ENCODE measurements around the gene TRMT2A. TPM values are rescaled to one million over a fixed set of nuclear protein-coding genes. Genes with fewer than 3 reads are reported as not detected.

The TRMT2A gene
- total and polyA plus RNA-seq, 2 of the 8 experiments (the other 6 are each of a cell fraction or from before 2014, with no cell fraction given) = 44.9 to 50.3 TPM

DNA sequence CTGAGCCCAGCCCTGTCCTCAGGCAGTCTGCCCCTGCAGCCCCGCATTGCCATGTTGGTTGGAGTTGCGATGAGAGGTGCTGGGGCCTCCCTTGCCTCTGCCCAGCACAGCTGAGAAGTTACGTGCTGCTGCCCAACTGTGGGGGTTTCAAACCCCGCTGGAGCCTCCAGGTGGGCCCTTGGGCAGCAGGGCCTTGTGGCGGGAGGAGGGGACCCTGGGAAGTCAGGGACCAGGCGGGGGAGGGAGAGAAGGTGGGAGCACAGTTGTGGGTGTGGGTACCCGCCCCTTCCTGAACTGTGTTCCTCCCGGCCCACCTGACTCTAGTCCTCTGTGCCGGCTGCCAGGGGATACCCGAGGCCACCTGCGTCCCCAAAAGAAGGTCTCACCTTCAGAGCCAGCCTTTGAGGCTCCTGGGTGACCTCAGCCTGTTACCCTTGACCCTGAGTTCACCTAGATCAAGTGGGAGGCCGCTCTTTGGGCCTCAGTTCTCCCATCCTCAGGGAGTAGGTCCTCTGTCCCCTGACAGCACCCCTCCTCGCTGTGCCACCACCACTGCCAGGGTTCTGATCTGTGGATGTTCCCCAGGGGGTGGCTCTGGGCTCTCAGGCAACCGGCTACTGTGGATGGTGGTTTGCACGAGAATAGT lies 41.5 kb upstream of the TRMT2A start (continued):
- no peak for TF ChIP-seq GTF2F1 (IDR thresholded peaks at IDR 0.05; ENCODE audit: borderline replicate concordance, low read depth, low read length)
- TF ChIP-seq BRCA1 (IDR thresholded peaks at IDR 0.05; ENCODE audit: low read depth, low read length) = no peak
- TF ChIP-seq SP1 (IDR thresholded peaks at IDR 0.05; ENCODE audit: low read depth, low read length) = no peak
- TF ChIP-seq, protein P1, sequence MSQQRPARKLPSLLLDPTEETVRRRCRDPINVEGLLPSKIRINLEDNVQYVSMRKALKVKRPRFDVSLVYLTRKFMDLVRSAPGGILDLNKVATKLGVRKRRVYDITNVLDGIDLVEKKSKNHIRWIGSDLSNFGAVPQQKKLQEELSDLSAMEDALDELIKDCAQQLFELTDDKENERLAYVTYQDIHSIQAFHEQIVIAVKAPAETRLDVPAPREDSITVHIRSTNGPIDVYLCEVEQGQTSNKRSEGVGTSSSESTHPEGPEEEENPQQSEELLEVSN (IDR thresholded peaks at IDR 0.05) = no peak
- TF ChIP-seq, protein P2, sequence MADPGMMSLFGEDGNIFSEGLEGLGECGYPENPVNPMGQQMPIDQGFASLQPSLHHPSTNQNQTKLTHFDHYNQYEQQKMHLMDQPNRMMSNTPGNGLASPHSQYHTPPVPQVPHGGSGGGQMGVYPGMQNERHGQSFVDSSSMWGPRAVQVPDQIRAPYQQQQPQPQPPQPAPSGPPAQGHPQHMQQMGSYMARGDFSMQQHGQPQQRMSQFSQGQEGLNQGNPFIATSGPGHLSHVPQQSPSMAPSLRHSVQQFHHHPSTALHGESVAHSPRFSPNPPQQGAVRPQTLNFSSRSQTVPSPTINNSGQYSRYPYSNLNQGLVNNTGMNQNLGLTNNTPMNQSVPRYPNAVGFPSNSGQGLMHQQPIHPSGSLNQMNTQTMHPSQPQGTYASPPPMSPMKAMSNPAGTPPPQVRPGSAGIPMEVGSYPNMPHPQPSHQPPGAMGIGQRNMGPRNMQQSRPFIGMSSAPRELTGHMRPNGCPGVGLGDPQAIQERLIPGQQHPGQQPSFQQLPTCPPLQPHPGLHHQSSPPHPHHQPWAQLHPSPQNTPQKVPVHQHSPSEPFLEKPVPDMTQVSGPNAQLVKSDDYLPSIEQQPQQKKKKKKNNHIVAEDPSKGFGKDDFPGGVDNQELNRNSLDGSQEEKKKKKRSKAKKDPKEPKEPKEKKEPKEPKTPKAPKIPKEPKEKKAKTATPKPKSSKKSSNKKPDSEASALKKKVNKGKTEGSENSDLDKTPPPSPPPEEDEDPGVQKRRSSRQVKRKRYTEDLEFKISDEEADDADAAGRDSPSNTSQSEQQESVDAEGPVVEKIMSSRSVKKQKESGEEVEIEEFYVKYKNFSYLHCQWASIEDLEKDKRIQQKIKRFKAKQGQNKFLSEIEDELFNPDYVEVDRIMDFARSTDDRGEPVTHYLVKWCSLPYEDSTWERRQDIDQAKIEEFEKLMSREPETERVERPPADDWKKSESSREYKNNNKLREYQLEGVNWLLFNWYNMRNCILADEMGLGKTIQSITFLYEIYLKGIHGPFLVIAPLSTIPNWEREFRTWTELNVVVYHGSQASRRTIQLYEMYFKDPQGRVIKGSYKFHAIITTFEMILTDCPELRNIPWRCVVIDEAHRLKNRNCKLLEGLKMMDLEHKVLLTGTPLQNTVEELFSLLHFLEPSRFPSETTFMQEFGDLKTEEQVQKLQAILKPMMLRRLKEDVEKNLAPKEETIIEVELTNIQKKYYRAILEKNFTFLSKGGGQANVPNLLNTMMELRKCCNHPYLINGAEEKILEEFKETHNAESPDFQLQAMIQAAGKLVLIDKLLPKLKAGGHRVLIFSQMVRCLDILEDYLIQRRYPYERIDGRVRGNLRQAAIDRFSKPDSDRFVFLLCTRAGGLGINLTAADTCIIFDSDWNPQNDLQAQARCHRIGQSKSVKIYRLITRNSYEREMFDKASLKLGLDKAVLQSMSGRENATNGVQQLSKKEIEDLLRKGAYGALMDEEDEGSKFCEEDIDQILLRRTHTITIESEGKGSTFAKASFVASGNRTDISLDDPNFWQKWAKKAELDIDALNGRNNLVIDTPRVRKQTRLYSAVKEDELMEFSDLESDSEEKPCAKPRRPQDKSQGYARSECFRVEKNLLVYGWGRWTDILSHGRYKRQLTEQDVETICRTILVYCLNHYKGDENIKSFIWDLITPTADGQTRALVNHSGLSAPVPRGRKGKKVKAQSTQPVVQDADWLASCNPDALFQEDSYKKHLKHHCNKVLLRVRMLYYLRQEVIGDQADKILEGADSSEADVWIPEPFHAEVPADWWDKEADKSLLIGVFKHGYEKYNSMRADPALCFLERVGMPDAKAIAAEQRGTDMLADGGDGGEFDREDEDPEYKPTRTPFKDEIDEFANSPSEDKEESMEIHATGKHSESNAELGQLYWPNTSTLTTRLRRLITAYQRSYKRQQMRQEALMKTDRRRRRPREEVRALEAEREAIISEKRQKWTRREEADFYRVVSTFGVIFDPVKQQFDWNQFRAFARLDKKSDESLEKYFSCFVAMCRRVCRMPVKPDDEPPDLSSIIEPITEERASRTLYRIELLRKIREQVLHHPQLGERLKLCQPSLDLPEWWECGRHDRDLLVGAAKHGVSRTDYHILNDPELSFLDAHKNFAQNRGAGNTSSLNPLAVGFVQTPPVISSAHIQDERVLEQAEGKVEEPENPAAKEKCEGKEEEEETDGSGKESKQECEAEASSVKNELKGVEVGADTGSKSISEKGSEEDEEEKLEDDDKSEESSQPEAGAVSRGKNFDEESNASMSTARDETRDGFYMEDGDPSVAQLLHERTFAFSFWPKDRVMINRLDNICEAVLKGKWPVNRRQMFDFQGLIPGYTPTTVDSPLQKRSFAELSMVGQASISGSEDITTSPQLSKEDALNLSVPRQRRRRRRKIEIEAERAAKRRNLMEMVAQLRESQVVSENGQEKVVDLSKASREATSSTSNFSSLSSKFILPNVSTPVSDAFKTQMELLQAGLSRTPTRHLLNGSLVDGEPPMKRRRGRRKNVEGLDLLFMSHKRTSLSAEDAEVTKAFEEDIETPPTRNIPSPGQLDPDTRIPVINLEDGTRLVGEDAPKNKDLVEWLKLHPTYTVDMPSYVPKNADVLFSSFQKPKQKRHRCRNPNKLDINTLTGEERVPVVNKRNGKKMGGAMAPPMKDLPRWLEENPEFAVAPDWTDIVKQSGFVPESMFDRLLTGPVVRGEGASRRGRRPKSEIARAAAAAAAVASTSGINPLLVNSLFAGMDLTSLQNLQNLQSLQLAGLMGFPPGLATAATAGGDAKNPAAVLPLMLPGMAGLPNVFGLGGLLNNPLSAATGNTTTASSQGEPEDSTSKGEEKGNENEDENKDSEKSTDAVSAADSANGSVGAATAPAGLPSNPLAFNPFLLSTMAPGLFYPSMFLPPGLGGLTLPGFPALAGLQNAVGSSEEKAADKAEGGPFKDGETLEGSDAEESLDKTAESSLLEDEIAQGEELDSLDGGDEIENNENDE (IDR thresholded peaks at IDR 0.05; ENCODE audit: insufficient replicate concordance, low read length) = no peak
- no peak for TF ChIP-seq SUZ12 (IDR thresholded peaks at IDR 0.05; ENCODE audit: low read length)
- TF ChIP-seq, protein P3, sequence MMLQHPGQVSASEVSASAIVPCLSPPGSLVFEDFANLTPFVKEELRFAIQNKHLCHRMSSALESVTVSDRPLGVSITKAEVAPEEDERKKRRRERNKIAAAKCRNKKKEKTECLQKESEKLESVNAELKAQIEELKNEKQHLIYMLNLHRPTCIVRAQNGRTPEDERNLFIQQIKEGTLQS (IDR thresholded peaks at IDR 0.05; ENCODE audit: insufficient read depth, low read depth, low read length) = no peak
